ENCODE measurements around the gene UBQLN4. TPM values are rescaled to one million over a fixed set of nuclear protein-coding genes. Genes with fewer than 3 reads are reported as not detected.

The UBQLN4 gene
- total RNA-seq = 10 to 100 TPM in 2 of 4 donors, 1 to 10 TPM in 2; 2.6 to 47.0 (median 12.8) TPM

- Histone ChIP-seq H3K9me3 (no peaks in the 10 kb centered on the region), H3K4me1 (no peaks in the 10 kb centered on the region), H3K27ac (peak within 1 kb of the TSS; percentile 93), H3K27me3 (no peaks in the 10 kb centered on the region), H3K4me3 (peak within 1 kb of the TSS; percentile 54 to 93), H3K36me3 (no peaks in the 10 kb centered on the region)
- TF ChIP-seq POLR2A (IDR thresholded peaks at IDR 0.05) (peak in 1 of 2 donors; percentile 51), CTCF (IDR thresholded peaks at IDR 0.05) (peak in 3 of 4 experiments; percentile 41 to 78 (median 54))
- DNase-seq = peak; percentile 86 to 90
- intact Hi-C loops (cut with DNase I; ENCODE audit: low total_unique reads) = no loop called here
These were observed at the start of gene UBQLN4 for GRCh38 chr1:156053768-156054499. TSS of gene UBQLN4 (minus strand) at chr1:156053798. CDS start at chr1:156053701, 97 bp downstream.

GRCh38 chr1:156102633-156103511 is 49.3 kb upstream of the UBQLN4 start:
- H3K4me3 ChIP-seq = no peak overlapping the region
- peaks cover 24 to 39% of the 10 kb centered on the region in 2 donors for H3K4me1 ChIP-seq
- TF ChIP-seq POLR2A (IDR thresholded peaks at IDR 0.05) (no peak), CTCF (IDR thresholded peaks at IDR 0.05) (no peak)

GRCh38 chr1:156101880-156102279 is 48.3 kb upstream of the UBQLN4 start:
- DNase-seq = no peak
- H3K4me3 ChIP-seq = no peak overlapping the region
- H3K36me3 ChIP-seq = no peaks in the 10 kb centered on the region
- intact Hi-C loops (cut with DNase I; ENCODE audit: low total_unique reads) = no loop called here
- no peaks in the 10 kb centered on the region for H3K27me3 ChIP-seq
- H3K9me3 ChIP-seq = no peaks in the 10 kb centered on the region
- peaks cover 24 to 39% of the 10 kb centered on the region in 2 donors for H3K4me1 ChIP-seq
- no peak for TF ChIP-seq CTCF (IDR thresholded peaks at IDR 0.05)
- no peak for TF ChIP-seq POLR2A (IDR thresholded peaks at IDR 0.05)
- H3K27ac ChIP-seq = peak overlapping the region; percentile 93 to 99

More at GRCh38 chr1:156102633-156103511, 49.3 kb upstream of the UBQLN4 start:
- intact Hi-C loops (cut with DNase I; ENCODE audit: low total_unique reads) = no loop called here
- no peaks in the 10 kb centered on the region for H3K36me3 ChIP-seq
- no peaks in the 10 kb centered on the region for H3K9me3 ChIP-seq
- DNase-seq = no peak
- H3K27me3 ChIP-seq = no peaks in the 10 kb centered on the region
- H3K27ac ChIP-seq = peak overlapping the region; percentile 93 to 99

GRCh38 chr1:156100205-156100995 is 46.8 kb upstream of the UBQLN4 start:
- no peaks in the 10 kb centered on the region for H3K36me3 ChIP-seq
- no peaks in the 10 kb centered on the region for H3K27me3 ChIP-seq
- H3K27ac ChIP-seq = peak overlapping the region in 1 of 2 donors; percentile 30
- TF ChIP-seq CTCF (IDR thresholded peaks at IDR 0.05) (no peak), POLR2A (IDR thresholded peaks at IDR 0.05) (no peak)
- no peak for DNase-seq
- peaks cover 21 to 35% of the 10 kb centered on the region in 2 donors for H3K4me1 ChIP-seq
- no peak overlapping the region for H3K4me3 ChIP-seq
- intact Hi-C loops (cut with DNase I; ENCODE audit: low total_unique reads) = no loop called here
- no peaks in the 10 kb centered on the region for H3K9me3 ChIP-seq
